Measurements from ENCODE around the gene PLA2G6.

- TF ChIP-seq EZH2 (IDR thresholded peaks at IDR 0.05; ENCODE audit: low read depth) = no peak
- no peak for TF ChIP-seq CTCF (conservative IDR thresholded peaks at IDR 0.05)
Measured at GRCh38 chr22:38174626-38175025, 7.0 kb downstream of the PLA2G6 start.
